ENCODE measurements around the gene CHADL.

CHADL gene

GRCh38 chr22:41197038-41197972 lies 43.4 kb downstream of the CHADL start:
- 0 out of 2 replicates have a peak, but pooled peaks cover 2% of the 10 kb centered on the region for H3K4me1 ChIP-seq (ENCODE audit: control insufficient read depth, insufficient read depth, low read length)
- ChIA-PET POLR2A (interaction anchor here (0.6 to 1.4 kb wide), 8 partner anchors 9 to 842 kb away, joined by 3 to 7 read pairs (median 4); partner anchors contain the start of genes RBX1, TEF and TOB2), CTCF (interaction anchor here (0.6 to 3.1 kb wide), 6 partner anchors 11 to 553 kb away, joined by 3 to 7 read pairs (median 4); no protein-coding TSS in a partner anchor)
- peak overlapping the region; percentile 84 for H3K4me3 ChIP-seq (ENCODE audit: low read depth, low read length)
- H3K9me3 ChIP-seq (ENCODE audit: control insufficient read depth, insufficient read depth, low read depth, low read length) = no peaks in the 10 kb centered on the region
- peak overlapping the region; percentile 48; the same call in 1 of the 2 replicates for H3K27ac ChIP-seq (ENCODE audit: extremely low read depth, low read depth, low read length)
- H3K36me3 ChIP-seq (ENCODE audit: control insufficient read depth in 2 of 2, insufficient read depth in 1 of 2, low read length in 2 of 2) = no peaks in the 10 kb centered on the region; a peak in 1 of 3 replicates
- peak; percentile 11; the same call in 1 of the 2 replicates for TF ChIP-seq HIC1 (tag by site-specific recombination; IDR thresholded peaks at IDR 0.05)
- no peak for TF ChIP-seq PRDM6 (tag by site-specific recombination; IDR thresholded peaks at IDR 0.05)
- TF ChIP-seq REPIN1 (tag by site-specific recombination; IDR thresholded peaks at IDR 0.05; ENCODE audit: low read depth) = no peak
- TF ChIP-seq ZNF133 (tag by site-specific recombination; IDR thresholded peaks at IDR 0.05) = no peak
- TF ChIP-seq ZNF19 (tag by site-specific recombination; IDR thresholded peaks at IDR 0.05; ENCODE audit: low read depth) = no peak
- no peak for TF ChIP-seq ZNF121 (tag by site-specific recombination; IDR thresholded peaks at IDR 0.05)
- TF ChIP-seq SP3 (tag by site-specific recombination; IDR thresholded peaks at IDR 0.05) = peak; percentile 62
- TF ChIP-seq GLI2 (tag by site-specific recombination; IDR thresholded peaks at IDR 0.05; ENCODE audit: borderline replicate concordance, low read depth) = no peak
- TF ChIP-seq ZNF664 (tag by site-specific recombination; IDR thresholded peaks at IDR 0.05) = no peak
- TF ChIP-seq ZNF558 (tag by site-specific recombination; IDR thresholded peaks at IDR 0.05) = no peak
- TF ChIP-seq ZNF621 (tag by site-specific recombination; IDR thresholded peaks at IDR 0.05) = no peak
- peak; percentile 84 for TF ChIP-seq ZXDB (tag by site-specific recombination; IDR thresholded peaks at IDR 0.05)
- TF ChIP-seq SP2 (tag by site-specific recombination; IDR thresholded peaks at IDR 0.05) = peak; percentile 70
- TF ChIP-seq INSM2 (tag by site-specific recombination; IDR thresholded peaks at IDR 0.05) = peak; percentile 43; the same call in 1 of the 2 replicates
- TF ChIP-seq REST (tag by site-specific recombination; IDR thresholded peaks at IDR 0.05) = peak; percentile 89
- TF ChIP-seq ZNF600 (tag by site-specific recombination; IDR thresholded peaks at IDR 0.05) = peak; percentile 49
- no peak for TF ChIP-seq ZNF626 (tag by site-specific recombination; IDR thresholded peaks at IDR 0.05)
- no peak for TF ChIP-seq SALL2 (tag by site-specific recombination; IDR thresholded peaks at IDR 0.05; ENCODE audit: borderline replicate concordance)
- peak; percentile 69; the same call in 1 of the 2 replicates for TF ChIP-seq ZNF76 (tag by site-specific recombination; IDR thresholded peaks at IDR 0.05; ENCODE audit: borderline replicate concordance, low read depth)
- TF ChIP-seq ZNF266 (tag by site-specific recombination; IDR thresholded peaks at IDR 0.05; ENCODE audit: low read depth) = no peak
- no peak for TF ChIP-seq ZNF426 (tag by site-specific recombination; IDR thresholded peaks at IDR 0.05)
- TF ChIP-seq ZNF624 (tag by site-specific recombination; IDR thresholded peaks at IDR 0.05) = no peak
- no peak for TF ChIP-seq ZSCAN5A (tag by site-specific recombination; IDR thresholded peaks at IDR 0.05)
- no peak for TF ChIP-seq ZNF830 (tag by site-specific recombination; IDR thresholded peaks at IDR 0.05; ENCODE audit: low read depth)
- TF ChIP-seq KLF7 (tag by site-specific recombination; IDR thresholded peaks at IDR 0.05; ENCODE audit: borderline replicate concordance) = no peak
- TF ChIP-seq WT1 (tag by site-specific recombination; IDR thresholded peaks at IDR 0.05) = peak; percentile 31; the same call in 1 of the 2 replicates

All from HEK293 (cell line).